ENCODE measurements around the gene PCDH1. TPM values are rescaled to one million over a fixed set of nuclear protein-coding genes. Genes with fewer than 3 reads are reported as not detected.

PCDH1 gene
- total RNA-seq, 1 donor from 2014 or later: 6.3 TPM

DNA sequence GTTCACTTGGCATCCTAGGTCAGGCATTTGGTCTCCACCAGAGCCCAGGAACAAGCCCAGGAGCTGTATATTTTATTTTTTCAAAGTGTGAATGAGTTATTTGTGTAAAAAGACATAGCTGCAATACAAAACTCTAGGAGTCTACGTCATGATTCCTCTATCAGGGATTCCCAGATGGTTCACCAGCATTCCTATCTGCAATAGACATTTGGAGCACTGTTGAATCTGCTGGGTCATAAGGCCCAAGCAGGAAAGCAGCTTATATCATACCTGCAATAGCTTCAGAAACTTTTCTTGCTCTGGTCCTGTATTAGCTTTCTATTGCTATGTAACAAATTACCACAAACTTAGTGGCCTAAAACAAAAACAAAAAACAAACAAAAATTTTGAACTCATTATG lies 28.8 kb upstream of the PCDH1 start:
- DNase-seq (ENCODE audit: extremely low spot score, unreplicated experiment): no peak
- Mint-ChIP-seq H3K4me3 (ENCODE audit: unreplicated experiment) (no peak overlapping the region), H3K27ac (ENCODE audit: unreplicated experiment) (no peak overlapping the region), H3K4me1 (ENCODE audit: unreplicated experiment) (no peaks in the 10 kb centered on the region), H3K9me3 (ENCODE audit: unreplicated experiment) (no peaks in the 10 kb centered on the region), H3K27me3 (ENCODE audit: unreplicated experiment) (peaks cover 36% of the 10 kb centered on the region), H3K36me3 (ENCODE audit: unreplicated experiment) (no peaks in the 10 kb centered on the region)
- no peak for TF ChIP-seq CTCF (IDR thresholded peaks at IDR 0.05)

- H3K9me3 Mint-ChIP-seq (ENCODE audit: unreplicated experiment): no peaks in the 10 kb centered on the region
- no peak for TF ChIP-seq CTCF (IDR thresholded peaks at IDR 0.05)
- DNase-seq (ENCODE audit: extremely low spot score, unreplicated experiment): no peak
- no peaks in the 10 kb centered on the region for H3K4me1 Mint-ChIP-seq (ENCODE audit: unreplicated experiment)
- no peak overlapping the region for H3K27ac Mint-ChIP-seq (ENCODE audit: unreplicated experiment)
- no peak overlapping the region for H3K4me3 Mint-ChIP-seq (ENCODE audit: unreplicated experiment)
- H3K27me3 Mint-ChIP-seq (ENCODE audit: unreplicated experiment): peaks cover 39% of the 10 kb centered on the region
- no peaks in the 10 kb centered on the region for H3K36me3 Mint-ChIP-seq (ENCODE audit: unreplicated experiment)
These were observed 28.3 kb upstream of the PCDH1 start for GRCh38 chr5:141906517-141906916.

DNA sequence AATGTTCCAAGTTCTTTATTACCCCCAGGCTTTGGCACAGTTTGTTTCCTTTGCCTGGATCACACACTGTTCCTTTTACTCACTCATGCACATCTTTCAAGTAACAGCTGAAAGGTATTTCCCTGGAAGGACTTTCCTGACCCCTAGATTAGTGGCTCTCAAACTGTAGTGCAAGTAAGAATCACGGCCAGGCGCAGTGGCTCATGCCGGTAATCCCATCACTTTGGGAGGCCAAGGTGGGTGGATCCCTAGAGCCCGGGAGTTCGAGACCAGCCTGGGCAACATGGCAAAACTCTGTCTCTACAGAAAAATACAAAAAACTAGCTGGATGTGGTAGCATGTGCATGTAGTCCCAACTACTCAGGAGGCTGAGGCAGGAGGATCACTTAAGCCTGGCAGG lies 26.3 kb upstream of the PCDH1 start:
- H3K4me3 Mint-ChIP-seq (ENCODE audit: unreplicated experiment): no peak overlapping the region
- no peaks in the 10 kb centered on the region for H3K9me3 Mint-ChIP-seq (ENCODE audit: unreplicated experiment)
- no peak for DNase-seq (ENCODE audit: extremely low spot score, unreplicated experiment)
- peaks cover 42% of the 10 kb centered on the region for H3K27me3 Mint-ChIP-seq (ENCODE audit: unreplicated experiment)
- H3K4me1 Mint-ChIP-seq (ENCODE audit: unreplicated experiment): no peaks in the 10 kb centered on the region
- no peaks in the 10 kb centered on the region for H3K36me3 Mint-ChIP-seq (ENCODE audit: unreplicated experiment)
- TF ChIP-seq CTCF (IDR thresholded peaks at IDR 0.05): no peak
- no peak overlapping the region for H3K27ac Mint-ChIP-seq (ENCODE audit: unreplicated experiment)

- peaks cover 40% of the 10 kb centered on the region for H3K27me3 Mint-ChIP-seq (ENCODE audit: unreplicated experiment)
- H3K4me1 Mint-ChIP-seq (ENCODE audit: unreplicated experiment): no peaks in the 10 kb centered on the region
- TF ChIP-seq CTCF (IDR thresholded peaks at IDR 0.05): no peak
- H3K36me3 Mint-ChIP-seq (ENCODE audit: unreplicated experiment): no peaks in the 10 kb centered on the region
- no peak for DNase-seq (ENCODE audit: extremely low spot score, unreplicated experiment)
- H3K9me3 Mint-ChIP-seq (ENCODE audit: unreplicated experiment): no peaks in the 10 kb centered on the region
- H3K27ac Mint-ChIP-seq (ENCODE audit: unreplicated experiment): no peak overlapping the region
- H3K4me3 Mint-ChIP-seq (ENCODE audit: unreplicated experiment): no peak overlapping the region
These were observed 25.1 kb upstream of the PCDH1 start for GRCh38 chr5:141903261-141903660.

DNA sequence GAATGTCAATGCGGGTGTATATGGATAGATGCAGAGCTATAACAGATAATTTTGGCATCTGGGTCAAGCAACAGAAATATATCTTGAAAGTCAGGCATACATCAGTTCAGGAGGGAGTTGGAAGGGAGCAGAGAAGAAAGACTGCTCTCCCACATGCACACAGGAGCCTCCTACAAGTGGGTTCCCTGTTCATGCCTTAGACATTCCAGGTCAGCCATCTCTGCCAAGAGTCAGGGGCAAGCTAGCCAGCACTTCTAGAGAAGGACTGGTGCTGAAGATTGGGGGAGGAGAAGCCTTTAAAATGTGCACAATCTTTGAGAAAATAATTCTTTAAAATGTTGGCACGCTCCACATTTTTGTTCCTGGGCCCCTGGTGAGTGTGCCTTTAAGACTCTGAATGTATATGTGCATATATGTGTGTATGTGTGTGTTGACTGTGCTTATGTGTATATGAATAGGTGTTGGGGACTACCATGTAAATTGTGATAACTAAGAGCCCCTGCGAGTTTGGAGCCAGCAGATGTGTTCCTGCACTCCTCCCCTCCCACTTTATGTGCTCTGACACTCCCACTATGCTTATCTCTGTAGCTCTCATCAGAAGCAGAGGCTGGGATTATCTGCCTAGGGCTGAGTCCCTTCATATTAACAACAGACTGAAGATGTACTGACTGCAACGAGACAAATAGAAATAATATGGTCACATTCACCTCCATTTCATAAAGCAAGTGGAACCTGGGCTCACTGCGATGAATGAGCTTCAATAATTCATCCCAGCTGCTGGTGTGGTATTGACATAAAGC lies 24.0 kb upstream of the PCDH1 start:
- no peak for DNase-seq (ENCODE audit: extremely low spot score, unreplicated experiment)
- Mint-ChIP-seq H3K9me3 (ENCODE audit: unreplicated experiment) (no peaks in the 10 kb centered on the region), H3K27ac (ENCODE audit: unreplicated experiment) (no peak overlapping the region), H3K36me3 (ENCODE audit: unreplicated experiment) (no peaks in the 10 kb centered on the region), H3K4me3 (ENCODE audit: unreplicated experiment) (no peak overlapping the region), H3K4me1 (ENCODE audit: unreplicated experiment) (no peaks in the 10 kb centered on the region), H3K27me3 (ENCODE audit: unreplicated experiment) (peaks cover 43% of the 10 kb centered on the region)
- no peak for TF ChIP-seq CTCF (IDR thresholded peaks at IDR 0.05)
